SU-DHL-6 (cell line): ENCODE data around the gene KRABD2.

Experiments
- H2AFZ ChIP-seq: fragments of 200-600 bp; sonication (generic); 2 replicates; pipeline ENCODE4 v1.6.1; 2014; ENCODE audit warnings: low read depth, mild to moderate bottlenecking, moderate library complexity, mixed read lengths, antibody characterized with exemption, low read length; ENCODE audit not compliant: severe bottlenecking
- H3F3A ChIP-seq: fragments of 200-600 bp; shearing (Covaris generic); 2 replicates; pipeline ENCODE4 v1.6.0; 2016; ENCODE audit warnings: antibody characterized with exemption, mild to moderate bottlenecking; ENCODE audit not compliant: insufficient read depth
- H3K27ac ChIP-seq: fragments of 200-600 bp; sonication (generic); 2 replicates; pipeline ENCODE4 v1.5.1; 2016; ENCODE audit warnings: low read depth, mild to moderate bottlenecking, low read length, moderate library complexity, mixed read lengths
- H3K27me3 ChIP-seq: fragments of 200-600 bp; sonication (generic), shearing (Covaris generic); 2 replicates; pipeline ENCODE4 v1.6.0; 2014; ENCODE audit warnings: mild to moderate bottlenecking, low read length
- H3K36me3 ChIP-seq: fragments of 200-600 bp; sonication (generic); 2 replicates; pipeline ENCODE4 v1.6.1; 2014; ENCODE audit warnings: mild to moderate bottlenecking, low read length, mixed read lengths
- H3K4me2 ChIP-seq: fragments of 300-600, 200-600 bp; shearing (Covaris generic), sonication (generic); 2 replicates; pipeline ENCODE4 v1.6.0; 2014; ENCODE audit warnings: low read length, low read depth, mild to moderate bottlenecking; ENCODE audit not compliant: poor library complexity, severe bottlenecking
- H3K4me3 ChIP-seq: fragments of 200-600 bp; sonication (generic); 2 replicates; pipeline ENCODE4 v1.5.1; 2014; ENCODE audit warnings: antibody characterized with exemption, low read length, mild to moderate bottlenecking, mixed read lengths; ENCODE audit not compliant: insufficient read depth, poor library complexity, severe bottlenecking
- H3K79me2 ChIP-seq: fragments of 200-600 bp; sonication (generic); 2 replicates; pipeline ENCODE4 v1.6.1; 2014; ENCODE audit warnings: mild to moderate bottlenecking, low read length, moderate library complexity; ENCODE audit not compliant: insufficient read depth
- H3K9ac ChIP-seq: fragments of 200-600 bp; sonication (generic); 2 replicates; pipeline ENCODE4 v1.7.0; 2014; ENCODE audit warnings: mild to moderate bottlenecking, low read length
- H3K9me2 ChIP-seq: fragments of 200-600 bp; sonication (generic); replicated peaks from 2 replicates; pipeline ENCODE4 v1.6.1; 2014; ENCODE audit warnings: low read length; ENCODE audit not compliant: insufficient read depth
- H3K9me3 ChIP-seq: fragments of 200-600 bp; sonication (generic); 2 replicates; pipeline ENCODE4 v1.6.1; 2014; ENCODE audit warnings: low read length, mixed read lengths; ENCODE audit not compliant: insufficient read depth
- H4K20me1 ChIP-seq: fragments of 200-600 bp; sonication (generic); 2 replicates; pipeline ENCODE4 v1.6.1; 2014; ENCODE audit warnings: low read depth, mild to moderate bottlenecking, antibody characterized with exemption, low read length, moderate library complexity, mixed read lengths
- CTCF ChIP-seq: fragments of 200-600 bp; sonication (generic); IDR thresholded peaks from one replicate; pipeline ENCODE4 v1.5.1; 2017; ENCODE audit warnings: antibody characterized with exemption, mild to moderate bottlenecking, low read length, moderate library complexity; ENCODE audit not compliant: insufficient read depth, poor library complexity, severe bottlenecking
- EZH2phosphoT487 ChIP-seq: fragments of 200-600 bp; sonication (generic), shearing (Covaris generic); conservative IDR thresholded peaks from 2 replicates; pipeline ENCODE4 v1.6.1; 2018; ENCODE audit warnings: mild to moderate bottlenecking, antibody characterized with exemption, low read length, moderate library complexity, mixed read lengths

KRABD2 gene

GRCh38 chr17:8383143-8383822 lies 6.8 kb upstream of the KRABD2 start, which contains the start of gene RPL26:
Gene RPL26 (minus strand): TSS chr17:8383193. CDS start chr17:8382310, 883 bp downstream.
- H2AFZ ChIP-seq = peak within 1 kb of the TSS; percentile 97
- H3K9me2 ChIP-seq = no peaks in the 10 kb centered on the region
- peak within 1 kb of the TSS; percentile 85 for H3K9ac ChIP-seq
- peak; percentile 96 for TF ChIP-seq CTCF
- no peak for TF ChIP-seq EZH2phosphoT487
- no peaks in the 10 kb centered on the region for H3K27me3 ChIP-seq
- peaks cover 44% of the 10 kb centered on the region for H3F3A ChIP-seq
- peak within 1 kb of the TSS; percentile 81 for H3K4me2 ChIP-seq
- peak within 1 kb of the TSS; percentile 89 for H3K4me3 ChIP-seq
- H3K79me2 ChIP-seq = peaks cover 33% of the 10 kb centered on the region
- peaks cover 35% of the 10 kb centered on the region for H3K36me3 ChIP-seq
- peak within 1 kb of the TSS; percentile 68 for H3K27ac ChIP-seq
- peaks cover 19% of the 10 kb centered on the region for H4K20me1 ChIP-seq
- no peaks in the 10 kb centered on the region for H3K9me3 ChIP-seq

DNA sequence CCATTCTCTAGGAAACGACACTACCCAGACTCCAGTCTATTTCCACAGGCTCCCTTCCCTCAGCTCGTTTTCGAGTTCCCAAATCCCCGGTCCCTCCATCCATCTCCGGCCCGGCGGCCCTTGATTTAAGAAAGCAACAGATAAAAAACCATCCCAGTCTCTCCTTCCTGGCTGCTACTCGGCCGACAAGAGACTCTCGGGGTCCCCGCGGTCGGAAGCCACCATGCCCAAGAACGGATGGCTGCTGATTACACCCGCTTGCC lies 6.3 kb upstream of the KRABD2 start:
- TF ChIP-seq EZH2phosphoT487 (no peak), CTCF (no peak)
- peak overlapping the region; percentile 85 for H3K9ac ChIP-seq
- peaks cover 33% of the 10 kb centered on the region for H3K79me2 ChIP-seq
- peaks cover 37% of the 10 kb centered on the region for H3K36me3 ChIP-seq
- peak overlapping the region; percentile 89 for H3K4me3 ChIP-seq
- H3K27ac ChIP-seq = peak overlapping the region; percentile 68
- peaks cover 19% of the 10 kb centered on the region for H4K20me1 ChIP-seq
- H3F3A ChIP-seq = peaks cover 49% of the 10 kb centered on the region
- no peaks in the 10 kb centered on the region for H3K9me2 ChIP-seq
- no peaks in the 10 kb centered on the region for H3K27me3 ChIP-seq
- H3K9me3 ChIP-seq = no peaks in the 10 kb centered on the region
- peak overlapping the region; percentile 81 for H3K4me2 ChIP-seq
- H2AFZ ChIP-seq = no peak overlapping the region

GRCh38 chr17:8382052-8382879 lies 5.8 kb upstream of the KRABD2 start:
- H3K79me2 ChIP-seq = peaks cover 33% of the 10 kb centered on the region
- H3K4me2 ChIP-seq = peak overlapping the region; percentile 81
- H3K9me2 ChIP-seq = no peaks in the 10 kb centered on the region
- peaks cover 54% of the 10 kb centered on the region for H3F3A ChIP-seq
- no peaks in the 10 kb centered on the region for H3K9me3 ChIP-seq
- H4K20me1 ChIP-seq = peaks cover 19% of the 10 kb centered on the region
- H2AFZ ChIP-seq = no peak overlapping the region
- H3K36me3 ChIP-seq = peaks cover 42% of the 10 kb centered on the region
- no peak for TF ChIP-seq CTCF
- TF ChIP-seq EZH2phosphoT487 = no peak
- H3K4me3 ChIP-seq = peak overlapping the region; percentile 89
- H3K9ac ChIP-seq = peak overlapping the region; percentile 85
- no peaks in the 10 kb centered on the region for H3K27me3 ChIP-seq
- H3K27ac ChIP-seq = peak overlapping the region; percentile 68
